ENCODE data around the gene PUS1.

The PUS1 gene

GRCh38 chr12:131901431-131902331 lies 27.4 kb upstream of the PUS1 start:
- H3K79me2 ChIP-seq (ENCODE audit: insufficient read depth, low read length): peaks cover 90% of the 10 kb centered on the region
- H3K27ac ChIP-seq (ENCODE audit: low read length): no peak overlapping the region

GRCh38 chr12:131902332-131903241 lies 26.5 kb upstream of the PUS1 start:
- DNase-seq (no peak), ATAC-seq (ENCODE audit: insufficient read depth, low read depth) (no peak)
- H3K36me3 ChIP-seq (ENCODE audit: insufficient read depth, low read length): peaks cover 63% of the 10 kb centered on the region
- H3K27ac ChIP-seq (ENCODE audit: low read length): no peak overlapping the region
- TF ChIP-seq EZH2 (IDR thresholded peaks at IDR 0.05; ENCODE audit: borderline replicate concordance, low read depth, low read length, severe bottlenecking) (no peak), CTCF (IDR thresholded peaks at IDR 0.05; ENCODE audit: borderline replicate concordance, extremely low read depth, low read length, poor library complexity, severe bottlenecking) (no peak)
- no peak overlapping the region for H2AFZ ChIP-seq (ENCODE audit: low read depth, low read length)
- peaks cover 85% of the 10 kb centered on the region for H3K79me2 ChIP-seq (ENCODE audit: insufficient read depth, low read length)
- H3K9ac ChIP-seq (ENCODE audit: low read depth, low read length): no peak overlapping the region
- no peak overlapping the region for H3K4me2 ChIP-seq (ENCODE audit: insufficient read depth, low read length)
- H3K27me3 ChIP-seq (ENCODE audit: insufficient read depth, low read length, poor library complexity): no peaks in the 10 kb centered on the region
- H3K4me3 ChIP-seq (ENCODE audit: low read depth in 1 of 2, low read length in 2 of 2): no peak overlapping the region
- H4K20me1 ChIP-seq (ENCODE audit: insufficient read depth, low read length): peaks cover 76% of the 10 kb centered on the region
- H3K9me3 ChIP-seq (ENCODE audit: insufficient read depth, low read length, severe bottlenecking): no peaks in the 10 kb centered on the region
- H3K4me1 ChIP-seq (ENCODE audit: insufficient read depth, low read length): peaks cover 5% of the 10 kb centered on the region

More at GRCh38 chr12:131901431-131902331, 27.4 kb upstream of the PUS1 start:
- DNase-seq (no peak), ATAC-seq (ENCODE audit: insufficient read depth, low read depth) (no peak)
- Histone ChIP-seq H3K4me3 (ENCODE audit: low read depth in 1 of 2, low read length in 2 of 2) (no peak overlapping the region), H2AFZ (ENCODE audit: low read depth, low read length) (no peak overlapping the region), H3K4me2 (ENCODE audit: insufficient read depth, low read length) (no peak overlapping the region), H3K4me1 (ENCODE audit: insufficient read depth, low read length) (peaks cover 14% of the 10 kb centered on the region), H3K9ac (ENCODE audit: low read depth, low read length) (no peak overlapping the region), H3K36me3 (ENCODE audit: insufficient read depth, low read length) (peaks cover 63% of the 10 kb centered on the region), H4K20me1 (ENCODE audit: insufficient read depth, low read length) (peaks cover 77% of the 10 kb centered on the region), H3K27me3 (ENCODE audit: insufficient read depth, low read length, poor library complexity) (no peaks in the 10 kb centered on the region), H3K9me3 (ENCODE audit: insufficient read depth, low read length, severe bottlenecking) (no peaks in the 10 kb centered on the region)
- TF ChIP-seq CTCF (IDR thresholded peaks at IDR 0.05; ENCODE audit: borderline replicate concordance, extremely low read depth, low read length, poor library complexity, severe bottlenecking): no peak
- no peak for TF ChIP-seq EZH2 (IDR thresholded peaks at IDR 0.05; ENCODE audit: borderline replicate concordance, low read depth, low read length, severe bottlenecking)

- H3K36me3 ChIP-seq (ENCODE audit: insufficient read depth, low read length): peaks cover 60% of the 10 kb centered on the region
- no peak overlapping the region for H3K9ac ChIP-seq (ENCODE audit: low read depth, low read length)
- H3K9me3 ChIP-seq (ENCODE audit: insufficient read depth, low read length, severe bottlenecking): no peaks in the 10 kb centered on the region
- H3K4me2 ChIP-seq (ENCODE audit: insufficient read depth, low read length): no peak overlapping the region
- ATAC-seq (ENCODE audit: insufficient read depth, low read depth): no peak
- H3K4me3 ChIP-seq (ENCODE audit: low read depth in 1 of 2, low read length in 2 of 2): no peak overlapping the region
- peaks cover 75% of the 10 kb centered on the region for H3K79me2 ChIP-seq (ENCODE audit: insufficient read depth, low read length)
- H3K27me3 ChIP-seq (ENCODE audit: insufficient read depth, low read length, poor library complexity): no peaks in the 10 kb centered on the region
- TF ChIP-seq EZH2 (IDR thresholded peaks at IDR 0.05; ENCODE audit: borderline replicate concordance, low read depth, low read length, severe bottlenecking): no peak
- TF ChIP-seq CTCF (IDR thresholded peaks at IDR 0.05; ENCODE audit: borderline replicate concordance, extremely low read depth, low read length, poor library complexity, severe bottlenecking): no peak
- no peak overlapping the region for H3K27ac ChIP-seq (ENCODE audit: low read length)
- H4K20me1 ChIP-seq (ENCODE audit: insufficient read depth, low read length): peaks cover 69% of the 10 kb centered on the region
- no peaks in the 10 kb centered on the region for H3K4me1 ChIP-seq (ENCODE audit: insufficient read depth, low read length)
- H2AFZ ChIP-seq (ENCODE audit: low read depth, low read length): no peak overlapping the region
- no peak for DNase-seq
Measured at GRCh38 chr12:131903270-131904255, 25.5 kb upstream of the PUS1 start.
